HG03060 (cell line): ENCODE data around the gene GLRX5.
"Not testable (repeated sequence)": the region's sequence is repeated elsewhere in the genome, so short reads cannot be mapped to it uniquely, and the experiment has no call there.

Source experiments
- ATAC-seq: cut with Tn5 transposase; IDR thresholded peaks from one replicate; pipeline ENCODE4 v1.9.1; 2021; ENCODE audit warnings: low read depth, moderate number of reproducible peaks; ENCODE audit not compliant: unreplicated experiment

GLRX5 gene

GRCh38 chr14:95549656-95550585, 15.1 kb downstream of the GLRX5 start:
- ATAC-seq = no peak

GRCh38 chr14:95551435-95551834, 16.6 kb downstream of the GLRX5 start:
- no peak for ATAC-seq

- no peak for ATAC-seq
Measured at GRCh38 chr14:95553141-95553540, 18.3 kb downstream of the GLRX5 start.

GRCh38 chr14:95555053-95555452, 20.2 kb downstream of the GLRX5 start:
- no peak for ATAC-seq

GRCh38 chr14:95557291-95557690, 22.4 kb downstream of the GLRX5 start:
- no peak for ATAC-seq

GRCh38 chr14:95557832-95558231, 23.0 kb downstream of the GLRX5 start:
- ATAC-seq = no peak

GRCh38 chr14:95559203-95559602, 24.4 kb downstream of the GLRX5 start:
- no peak for ATAC-seq

- ATAC-seq = peak; percentile 80
Measured at GRCh38 chr14:95561001-95561412, 26.2 kb downstream of the GLRX5 start.

- no peak for ATAC-seq
Measured at GRCh38 chr14:95562892-95563685, 28.2 kb downstream of the GLRX5 start.

GRCh38 chr14:95564060-95564459, 29.2 kb downstream of the GLRX5 start:
- no peak for ATAC-seq

GRCh38 chr14:95569440-95569839, 34.6 kb downstream of the GLRX5 start:
- ATAC-seq = no peak

GRCh38 chr14:95573313-95573712, 38.5 kb downstream of the GLRX5 start:
- no peak for ATAC-seq

GRCh38 chr14:95575840-95576473, 41.1 kb downstream of the GLRX5 start:
- no peak for ATAC-seq

GRCh38 chr14:95577067-95577800, 42.4 kb downstream of the GLRX5 start:
- ATAC-seq = peak; percentile 97

GRCh38 chr14:95577870-95578269, 43.0 kb downstream of the GLRX5 start:
- ATAC-seq = no peak

GRCh38 chr14:95583836-95584617, 49.2 kb downstream of the GLRX5 start:
- not testable (repeated sequence) for ATAC-seq

GRCh38 chr14:95585953-95586620, 51.2 kb downstream of the GLRX5 start:
- no peak for ATAC-seq

- ATAC-seq = not testable (repeated sequence)
Measured at GRCh38 chr14:95591182-95591581, 56.3 kb downstream of the GLRX5 start.
